ENCODE measurements around the gene FAM110C.
"Not testable (repeated sequence)": the region's sequence is repeated elsewhere in the genome, so short reads cannot be mapped to it uniquely, and the experiment has no call there.

FAM110C gene

GRCh38 chr2:40465-40864 is 5.8 kb downstream of the FAM110C start:
- no peak for DNase-seq

GRCh38 chr2:38155-38554 is 8.2 kb downstream of the FAM110C start:
- no peak for DNase-seq

DNA sequence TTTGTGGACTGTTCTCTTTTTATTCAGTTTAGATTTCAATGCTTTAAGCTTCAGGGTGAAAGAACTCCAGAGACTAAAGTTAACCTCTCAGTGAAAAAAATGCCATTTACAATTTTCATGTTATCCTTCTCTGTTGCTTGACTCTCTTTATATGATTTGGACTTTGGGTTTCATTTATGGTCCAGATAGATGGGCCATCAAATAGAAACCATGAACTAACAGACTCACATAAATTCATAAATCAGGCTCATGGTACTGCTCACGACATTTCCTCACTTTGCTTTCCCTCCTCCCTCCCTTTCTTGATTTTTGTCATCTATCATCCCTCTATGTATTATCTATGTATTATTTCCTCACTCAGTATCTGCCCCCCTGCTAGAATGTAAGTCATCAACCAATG is 10.0 kb downstream of the FAM110C start:
- no peak for DNase-seq

- no peak for DNase-seq
Observed at GRCh38 chr2:35852-36251, 10.5 kb downstream of the FAM110C start.

DNA sequence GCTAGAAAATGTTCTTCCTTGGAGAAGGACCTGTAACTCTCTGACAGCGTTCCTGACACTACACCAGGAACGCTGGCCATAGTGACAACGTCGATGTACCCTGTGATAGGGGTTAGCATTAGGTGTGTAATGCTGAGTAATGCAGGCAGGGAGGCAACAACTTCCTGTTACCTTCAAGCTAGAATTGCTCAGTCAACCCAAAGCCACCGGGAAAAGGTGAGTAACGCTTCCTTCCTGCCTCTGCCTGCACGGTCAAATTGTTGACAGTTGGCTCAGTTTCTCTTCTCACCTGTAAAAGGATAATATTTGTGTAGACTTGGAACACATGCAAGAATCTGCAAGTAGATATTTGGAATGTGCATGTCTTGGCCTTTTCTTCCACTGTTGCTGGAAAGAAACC is 12.7 kb downstream of the FAM110C start:
- peak; percentile 53 for DNase-seq

DNA sequence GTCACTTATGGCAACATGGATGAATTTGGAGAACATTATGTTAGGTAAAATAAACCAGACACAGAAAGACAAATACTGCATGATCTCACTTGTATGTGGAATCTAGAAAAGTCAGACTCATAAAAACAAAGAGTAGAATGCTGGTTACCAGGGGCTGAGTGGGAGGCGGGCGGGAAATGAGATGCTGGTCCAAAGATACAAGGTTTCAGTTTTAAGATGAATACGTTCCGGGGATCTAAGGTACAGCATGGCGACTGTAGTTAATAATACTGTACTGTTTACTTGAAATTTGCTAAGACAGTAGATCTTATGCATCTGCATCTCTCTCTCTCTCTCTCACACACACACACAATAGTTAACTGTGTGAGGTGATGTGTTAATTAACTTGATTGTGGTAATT is 14.2 kb downstream of the FAM110C start:
- DNase-seq = no peak

DNA sequence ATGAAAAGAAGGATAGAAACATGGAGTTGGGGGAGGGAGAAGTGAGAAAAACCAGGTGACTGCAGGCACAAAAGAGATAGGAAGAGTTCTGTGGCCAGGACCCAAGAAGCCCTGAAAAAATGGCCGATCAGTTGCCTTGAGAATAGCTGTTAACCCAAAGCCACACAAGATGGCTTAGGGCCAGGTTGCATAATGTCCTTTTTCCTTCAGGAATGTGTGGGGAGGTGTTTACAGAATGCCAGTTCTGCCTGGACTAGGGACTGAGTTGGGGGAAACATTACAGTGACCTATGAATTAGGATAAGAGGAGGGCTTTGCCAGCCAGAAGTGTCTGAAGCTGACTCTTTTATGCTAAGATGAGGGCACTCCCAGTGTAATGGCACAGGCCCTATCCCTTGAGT is 17.1 kb downstream of the FAM110C start:
- no peak for DNase-seq

- no peak for DNase-seq
Observed at GRCh38 chr2:28406-28975, 17.8 kb downstream of the FAM110C start.

DNA sequence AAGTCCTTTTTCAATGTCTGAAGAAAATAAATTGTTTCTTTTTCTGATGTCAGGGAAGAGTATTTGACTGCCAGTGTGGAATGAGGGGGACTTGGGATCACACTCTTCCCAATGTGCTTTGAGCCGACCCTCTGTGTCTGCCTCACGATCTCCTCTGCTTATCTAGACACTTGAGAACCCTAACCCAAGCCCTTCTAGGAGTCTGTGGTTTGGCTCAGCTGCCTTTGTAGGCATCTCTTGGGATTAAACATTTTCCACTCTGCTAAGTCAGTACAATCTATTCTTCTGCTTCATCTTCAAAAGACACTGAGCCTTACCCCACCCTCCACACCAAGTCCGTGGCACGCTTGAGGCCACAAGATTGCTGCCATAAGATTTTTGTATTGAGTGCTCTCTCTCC is 19.4 kb downstream of the FAM110C start:
- DNase-seq = no peak

- no peak for DNase-seq
Observed at GRCh38 chr2:25543-25942, 20.8 kb downstream of the FAM110C start.

GRCh38 chr2:24591-24990 is 21.7 kb downstream of the FAM110C start:
- not testable (repeated sequence) for DNase-seq

DNA sequence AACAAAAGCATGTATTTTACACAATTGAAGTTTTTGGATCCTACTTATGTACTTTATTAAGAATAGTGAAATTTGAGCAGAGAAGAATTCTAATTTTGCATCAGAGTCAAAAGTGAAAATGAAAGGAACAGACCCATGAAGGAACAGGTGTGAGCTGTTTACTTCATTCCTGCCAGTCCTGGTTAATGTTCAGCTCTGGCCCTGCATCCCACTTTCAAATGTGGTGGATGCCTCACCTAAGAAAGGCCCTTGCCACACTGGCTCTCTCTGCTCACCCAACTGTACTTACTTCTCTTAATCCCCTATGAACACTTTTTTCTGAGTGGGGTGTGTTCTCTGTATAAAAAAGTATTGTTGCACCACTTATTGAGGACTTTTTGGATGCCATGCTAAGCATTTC is 22.2 kb downstream of the FAM110C start:
- DNase-seq = peak; percentile 71

- no peak for DNase-seq
Observed at GRCh38 chr2:23283-23682, 23.0 kb downstream of the FAM110C start.

- not testable (repeated sequence) for DNase-seq
Observed at GRCh38 chr2:22244-22643, 24.1 kb downstream of the FAM110C start.

- DNase-seq = not testable (repeated sequence)
Observed at GRCh38 chr2:20259-20658, 26.0 kb downstream of the FAM110C start.

DNA sequence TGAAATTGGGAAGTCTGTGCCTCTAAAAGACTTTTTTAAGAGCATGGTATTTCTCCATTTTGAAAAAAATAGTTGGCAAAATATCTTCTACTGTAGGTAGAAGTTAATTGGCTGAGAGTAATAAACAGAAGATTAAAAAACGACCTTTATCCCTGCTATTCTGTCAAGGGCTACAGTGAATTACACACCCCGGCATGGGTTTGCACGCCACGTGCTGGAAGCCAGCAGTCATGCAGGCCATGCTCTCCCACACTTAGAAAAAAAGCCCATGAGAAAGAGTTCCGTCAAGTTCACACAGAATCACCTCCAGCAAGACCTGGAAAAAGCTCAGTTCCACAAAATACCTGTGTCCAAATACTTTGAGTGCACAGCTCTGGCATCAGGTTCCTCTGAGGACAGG is 26.8 kb downstream of the FAM110C start:
- DNase-seq = no peak

DNA sequence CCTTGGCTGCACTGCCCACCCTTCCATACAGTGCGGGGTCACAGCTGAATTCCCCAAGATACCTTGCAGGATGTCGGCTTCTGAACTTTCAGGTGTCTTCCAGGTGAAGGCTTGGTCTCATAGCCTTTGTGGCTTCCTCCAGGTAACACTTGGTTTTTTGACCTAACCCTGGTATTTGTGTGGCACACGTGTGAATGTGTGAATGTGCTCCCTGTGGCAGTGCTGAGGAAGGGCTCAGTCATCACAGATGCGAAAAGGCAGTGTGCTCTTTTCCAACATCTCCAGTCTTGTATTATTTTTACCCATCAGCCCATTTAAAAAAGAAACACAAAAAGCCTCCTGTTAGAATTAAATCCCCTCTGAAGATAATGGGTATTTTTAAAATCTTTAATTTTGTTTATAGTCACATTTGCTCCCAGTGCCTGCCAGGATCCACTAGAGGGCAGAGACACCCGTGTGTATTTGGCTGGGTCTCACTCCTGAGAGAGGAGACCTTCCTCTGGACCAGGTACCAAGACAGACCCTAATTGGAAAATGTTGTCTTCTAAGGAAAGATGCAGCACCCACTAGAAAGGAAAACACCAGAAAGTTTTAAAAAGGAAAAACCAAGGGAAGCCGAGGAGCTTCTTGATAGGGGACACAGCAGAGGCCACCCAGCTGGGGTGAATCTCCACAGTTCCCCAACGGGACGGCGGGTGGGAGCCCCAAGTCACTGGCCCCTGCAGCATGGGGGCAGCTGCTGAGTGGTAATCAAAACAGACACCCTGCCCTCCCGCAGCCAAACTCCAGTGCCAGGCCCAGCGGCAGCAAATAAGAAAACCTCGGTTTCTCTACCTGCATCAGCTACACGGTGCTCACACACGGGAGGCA is 27.7 kb downstream of the FAM110C start:
- peak; percentile 39 for DNase-seq

- DNase-seq = not testable (repeated sequence)
Observed at GRCh38 chr2:15916-16315, 30.4 kb downstream of the FAM110C start.

GRCh38 chr2:11248-11941 is 34.9 kb downstream of the FAM110C start:
- DNase-seq = peak; percentile 62

GRCh38 chr2:10222-10875 is 36.0 kb downstream of the FAM110C start:
- peak; percentile 20 for DNase-seq

All from RPMI8226 (cell line).